Lung (tissue), 12 donors: ENCODE data around the gene EBI3. TPM values are rescaled to one million over a fixed set of nuclear protein-coding genes. Genes with fewer than 3 reads are reported as not detected.

ENCODE experiments used
- ATAC-seq: fragments of 200-7000 bp; cut with Tn5 transposase; one replicate; pipeline ENCODE4 v1.9.1; 2020; ENCODE audit warnings: moderate number of reproducible peaks; ENCODE audit not compliant: insufficient read depth, low FRiP score
- DNase-seq, 3 donors: peaks; one replicate each; pipeline ENCODE4 v3.0.0-alpha.2; 2013 to 2017
- H3K27ac ChIP-seq, 2 donors: one replicate each; pipeline ENCODE4 v1.5.1; 2013; ENCODE audit warnings: mild to moderate bottlenecking in 2 of 2, moderate library complexity in 2 of 2, control low read depth in 1 of 2, inconsistent platforms in 1 of 2, low read depth in 1 of 2, low read length in 1 of 2
- H3K27me3 ChIP-seq, 3 donors: one replicate each; pipeline ENCODE4 v1.5.1; 2013; ENCODE audit warnings: low read length in 2 of 3; ENCODE audit not compliant: control insufficient read depth in 3 of 3, insufficient read depth in 3 of 3
- H3K36me3 ChIP-seq, 4 donors: one replicate each; pipeline ENCODE4 v1.5.1; 2013; ENCODE audit warnings: low read length in 4 of 4, mild to moderate bottlenecking in 1 of 4, moderate library complexity in 1 of 4; ENCODE audit not compliant: control insufficient read depth in 4 of 4, insufficient read depth in 4 of 4
- H3K4me1 ChIP-seq, 5 donors: one replicate each; pipeline ENCODE4 v1.5.1; 2013; ENCODE audit warnings: low read length in 5 of 5, mild to moderate bottlenecking in 2 of 5, moderate library complexity in 1 of 5; ENCODE audit not compliant: control insufficient read depth in 5 of 5, insufficient read depth in 5 of 5
- H3K4me3 ChIP-seq: one replicate; pipeline ENCODE4 v1.5.1; 2013; ENCODE audit warnings: mild to moderate bottlenecking, control low read depth, moderate library complexity
- H3K9ac ChIP-seq, 2 donors: one replicate each; pipeline ENCODE4 v1.5.1; 2013; ENCODE audit warnings: low read length in 2 of 2, control low read depth in 1 of 2; ENCODE audit not compliant: insufficient read depth in 1 of 2
- H3K9me3 ChIP-seq, 4 donors: one replicate each; pipeline ENCODE4 v1.5.1; 2013; ENCODE audit warnings: low read length in 3 of 4, mild to moderate bottlenecking in 1 of 4, moderate library complexity in 1 of 4; ENCODE audit not compliant: control insufficient read depth in 4 of 4, insufficient read depth in 3 of 4
- WGBS, 2 donors: extraction: QIAGEN DNeasy Blood & Tissue Kit; methylation state at CpG; one replicate each; pipeline ENCODE4 v1.1.7; 2013; 5-methylcytosine and 5-hydroxymethylcytosine counted together
- polyA plus RNA-seq, 2 donors: library from polyadenylated mRNA; stranded (reverse); fragments of 200-250 nt; gene quantifications; one replicate each; pipeline ENCODE4 v1.2.1, GENCODE V29; 2013
- total RNA-seq, 2 donors: library from RNA; depleted of rRNA in 1 of 2; stranded (reverse); fragments of >200 nt in 1 of 2; gene quantifications; one replicate each; pipeline ENCODE4 v1.2.1, GENCODE V29; 2014 to 2021
- TF ChIP-seq, protein P1 (sequence below): IDR thresholded peaks from 2 replicates; pipeline ENCODE4 v1.5.1; 2012; ENCODE audit warnings: mild to moderate bottlenecking; ENCODE audit errors: control extremely low read depth, extremely low read depth
- donor health status: control.
- donor health status: control.
- donor health status: Bipolar disorder and iron deficiency.
- donor health status: healthy.
- donor health status: DM: yes; HTN: yes; CAD: no.

EBI3 gene
- total and polyA plus RNA-seq, 4 donors: 4.1 to 92.7 (median 6.4) TPM

DNA sequence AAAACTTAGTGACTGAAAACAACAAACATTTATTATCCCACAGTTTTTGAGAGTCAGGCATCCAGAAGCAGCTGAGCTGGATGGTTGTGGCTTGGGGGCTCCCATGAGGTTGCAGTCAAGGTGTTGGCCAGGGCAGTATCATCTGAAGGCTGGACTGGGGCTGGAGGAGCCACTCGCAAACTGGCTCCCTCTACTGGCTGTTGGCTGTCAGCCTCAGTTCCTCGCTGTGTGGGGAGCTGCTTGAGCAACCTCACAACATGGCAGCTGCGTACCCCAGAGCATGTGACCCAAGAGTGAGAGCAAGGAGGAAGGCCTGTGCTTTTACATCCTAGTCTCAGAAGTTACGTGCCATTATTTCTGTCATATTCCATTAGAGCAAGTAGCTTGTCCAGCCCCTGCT lies 27.2 kb downstream of the EBI3 start:
- no peak overlapping the region for H3K27ac ChIP-seq
- TF ChIP-seq, protein P1, sequence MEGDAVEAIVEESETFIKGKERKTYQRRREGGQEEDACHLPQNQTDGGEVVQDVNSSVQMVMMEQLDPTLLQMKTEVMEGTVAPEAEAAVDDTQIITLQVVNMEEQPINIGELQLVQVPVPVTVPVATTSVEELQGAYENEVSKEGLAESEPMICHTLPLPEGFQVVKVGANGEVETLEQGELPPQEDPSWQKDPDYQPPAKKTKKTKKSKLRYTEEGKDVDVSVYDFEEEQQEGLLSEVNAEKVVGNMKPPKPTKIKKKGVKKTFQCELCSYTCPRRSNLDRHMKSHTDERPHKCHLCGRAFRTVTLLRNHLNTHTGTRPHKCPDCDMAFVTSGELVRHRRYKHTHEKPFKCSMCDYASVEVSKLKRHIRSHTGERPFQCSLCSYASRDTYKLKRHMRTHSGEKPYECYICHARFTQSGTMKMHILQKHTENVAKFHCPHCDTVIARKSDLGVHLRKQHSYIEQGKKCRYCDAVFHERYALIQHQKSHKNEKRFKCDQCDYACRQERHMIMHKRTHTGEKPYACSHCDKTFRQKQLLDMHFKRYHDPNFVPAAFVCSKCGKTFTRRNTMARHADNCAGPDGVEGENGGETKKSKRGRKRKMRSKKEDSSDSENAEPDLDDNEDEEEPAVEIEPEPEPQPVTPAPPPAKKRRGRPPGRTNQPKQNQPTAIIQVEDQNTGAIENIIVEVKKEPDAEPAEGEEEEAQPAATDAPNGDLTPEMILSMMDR: no peak
- WGBS, 2 donors: 96 to 99% methylated on average over 4 of the region's 4 CpGs
- no peak overlapping the region for H3K9ac ChIP-seq
- no peak for ATAC-seq
- no peak for DNase-seq
- no peak overlapping the region for H3K4me3 ChIP-seq
- peaks cover 0 to 12% (median 0%) of the 10 kb centered on the region in 4 donors for H3K9me3 ChIP-seq
- peaks cover 14 to 58% (median 31%) of the 10 kb centered on the region in 4 donors for H3K36me3 ChIP-seq
- H3K27me3 ChIP-seq: no peaks in the 10 kb centered on the region
- no peaks in the 10 kb centered on the region for H3K4me1 ChIP-seq

GRCh38 chr19:4257025-4257424 lies 27.7 kb downstream of the EBI3 start:
- TF ChIP-seq, protein P1: no peak
- H3K9me3 ChIP-seq: peaks cover 0 to 12% (median 0%) of the 10 kb centered on the region in 4 donors
- DNase-seq (no peak), ATAC-seq (no peak)
- WGBS, 2 donors: 88 to 89% methylated on average over 6 of the region's 6 CpGs
- H3K9ac ChIP-seq: no peak overlapping the region
- no peak overlapping the region for H3K4me3 ChIP-seq
- H3K27me3 ChIP-seq: no peaks in the 10 kb centered on the region
- H3K27ac ChIP-seq: no peak overlapping the region
- no peaks in the 10 kb centered on the region for H3K4me1 ChIP-seq
- H3K36me3 ChIP-seq: peaks cover 14 to 60% (median 28%) of the 10 kb centered on the region in 4 donors

DNA sequence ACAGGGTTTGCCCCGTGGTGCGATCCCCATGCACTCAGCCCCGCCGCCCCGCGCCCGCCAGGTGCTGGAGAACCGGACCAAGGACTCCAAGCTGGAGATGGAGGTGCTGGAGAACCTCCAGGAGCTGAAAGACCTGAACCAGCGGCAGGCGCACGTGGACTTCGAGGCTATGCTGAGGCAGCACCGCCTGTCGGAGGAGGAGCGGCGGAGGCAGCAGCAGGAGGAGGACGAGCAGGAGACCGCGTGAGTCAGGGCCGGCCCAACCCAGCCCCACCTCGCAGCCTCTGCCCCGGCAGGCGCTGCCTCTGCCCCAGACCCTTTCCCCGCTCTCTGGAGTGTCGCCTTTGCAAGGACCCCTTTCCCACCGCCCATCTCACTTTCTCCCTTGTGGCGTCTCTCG lies 28.9 kb downstream of the EBI3 start:
- Histone ChIP-seq H3K27me3 (no peaks in the 10 kb centered on the region), H3K36me3 (peaks cover 14 to 64% (median 24%) of the 10 kb centered on the region in 4 donors), H3K4me3 (no peak overlapping the region), H3K4me1 (no peaks in the 10 kb centered on the region), H3K9me3 (peaks cover 0 to 12% (median 0%) of the 10 kb centered on the region in 4 donors), H3K27ac (no peak overlapping the region), H3K9ac (no peak overlapping the region)
- ATAC-seq (no peak), DNase-seq (no peak)
- TF ChIP-seq, protein P1: no peak
- 95 to 97% methylated on average over 28 of the region's 28 CpGs for WGBS, 2 donors

GRCh38 chr19:4260613-4261191 lies 31.4 kb downstream of the EBI3 start:
- Histone ChIP-seq H3K4me3 (no peak overlapping the region), H3K4me1 (no peaks in the 10 kb centered on the region), H3K36me3 (peaks cover 11 to 55% (median 13%) of the 10 kb centered on the region in 4 donors), H3K27ac (no peak overlapping the region), H3K9me3 (peaks cover 0 to 6% (median 0%) of the 10 kb centered on the region in 4 donors), H3K27me3 (no peaks in the 10 kb centered on the region), H3K9ac (no peak overlapping the region)
- no peak for ATAC-seq
- no peak for DNase-seq
- WGBS, 2 donors: 76 to 85% methylated on average over 11 of the region's 11 CpGs
- TF ChIP-seq, protein P1: no peak
